ENCODE results near the gene CFAP57.

GRCh38 chr1:43172527-43172972 lies 420 bp downstream of the CFAP57 start:
- TF ChIP-seq CTCF (conservative IDR thresholded peaks at IDR 0.05; ENCODE audit: low read length) (no peak), EZH2phosphoT487 (IDR thresholded peaks at IDR 0.05; ENCODE audit: borderline replicate concordance) (no peak)
